Measurements from ENCODE around the gene SLC8A3.

DNA sequence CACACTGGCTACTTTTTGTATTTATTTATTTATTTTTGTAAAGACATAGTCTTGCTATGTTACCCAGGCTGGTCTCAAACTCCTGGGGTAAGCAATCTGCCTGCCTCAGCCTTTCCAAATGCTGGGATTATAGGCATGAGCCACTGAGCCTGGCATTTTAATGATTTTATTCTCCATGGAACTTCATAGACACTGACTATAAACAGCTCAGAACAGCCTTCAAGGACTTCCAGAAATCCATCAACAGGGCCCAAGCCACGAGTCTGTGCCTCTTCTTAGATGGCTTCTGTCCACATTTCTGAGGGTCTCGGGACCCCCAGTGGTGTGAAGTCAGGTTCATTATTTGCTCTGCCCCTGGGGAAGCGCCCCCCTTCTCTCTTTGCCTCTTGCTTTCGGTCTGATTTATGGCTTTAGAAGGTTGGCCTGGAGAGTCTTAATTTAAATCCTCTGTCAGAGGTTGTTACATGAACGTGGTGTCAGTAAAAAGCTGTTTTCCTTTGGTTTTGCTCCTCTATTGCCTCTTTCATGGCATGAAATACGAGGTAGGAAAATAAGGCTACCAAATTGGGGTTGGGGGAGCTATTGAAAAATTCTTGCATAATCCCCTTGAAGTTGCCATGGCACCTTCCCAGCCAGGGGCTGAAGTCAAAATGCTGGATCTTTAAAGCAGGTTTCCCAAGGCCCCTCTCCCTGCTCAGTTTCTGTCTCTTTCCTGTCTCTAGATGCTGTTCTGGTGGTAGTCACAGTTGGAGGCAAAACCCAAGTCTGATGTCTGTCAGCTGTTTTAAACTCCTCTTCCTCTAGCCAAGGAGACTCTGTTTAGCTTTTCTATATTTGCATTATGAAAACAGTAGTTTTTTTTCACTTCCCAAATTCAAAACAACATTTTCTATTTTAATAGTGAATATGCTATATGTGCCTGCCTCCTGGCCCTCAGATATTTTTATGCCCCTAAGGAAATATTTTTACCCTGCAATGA is 180.2 kb downstream of the SLC8A3 start:
- no peak for TF ChIP-seq POLR2A (IDR thresholded peaks at IDR 0.05; ENCODE audit: extremely low read depth, insufficient read length)
- TF ChIP-seq, protein P1, sequence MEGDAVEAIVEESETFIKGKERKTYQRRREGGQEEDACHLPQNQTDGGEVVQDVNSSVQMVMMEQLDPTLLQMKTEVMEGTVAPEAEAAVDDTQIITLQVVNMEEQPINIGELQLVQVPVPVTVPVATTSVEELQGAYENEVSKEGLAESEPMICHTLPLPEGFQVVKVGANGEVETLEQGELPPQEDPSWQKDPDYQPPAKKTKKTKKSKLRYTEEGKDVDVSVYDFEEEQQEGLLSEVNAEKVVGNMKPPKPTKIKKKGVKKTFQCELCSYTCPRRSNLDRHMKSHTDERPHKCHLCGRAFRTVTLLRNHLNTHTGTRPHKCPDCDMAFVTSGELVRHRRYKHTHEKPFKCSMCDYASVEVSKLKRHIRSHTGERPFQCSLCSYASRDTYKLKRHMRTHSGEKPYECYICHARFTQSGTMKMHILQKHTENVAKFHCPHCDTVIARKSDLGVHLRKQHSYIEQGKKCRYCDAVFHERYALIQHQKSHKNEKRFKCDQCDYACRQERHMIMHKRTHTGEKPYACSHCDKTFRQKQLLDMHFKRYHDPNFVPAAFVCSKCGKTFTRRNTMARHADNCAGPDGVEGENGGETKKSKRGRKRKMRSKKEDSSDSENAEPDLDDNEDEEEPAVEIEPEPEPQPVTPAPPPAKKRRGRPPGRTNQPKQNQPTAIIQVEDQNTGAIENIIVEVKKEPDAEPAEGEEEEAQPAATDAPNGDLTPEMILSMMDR (IDR thresholded peaks at IDR 0.05; ENCODE audit: low read depth, low read length) = no peak
- TF ChIP-seq MYC (IDR thresholded peaks at IDR 0.05; ENCODE audit: low read depth, low read length) = no peak
